NCI-H2029 (cell line): ENCODE measurements around the gene PABPC3.
A peak's percentile ranks its signal among the peaks of the same experiment; 100 is the strongest.

ENCODE experiments used
- DNase-seq: peaks from one replicate; lab custom pipeline; 2025; lab: John Stamatoyannopoulos, UW

PABPC3 gene

DNA sequence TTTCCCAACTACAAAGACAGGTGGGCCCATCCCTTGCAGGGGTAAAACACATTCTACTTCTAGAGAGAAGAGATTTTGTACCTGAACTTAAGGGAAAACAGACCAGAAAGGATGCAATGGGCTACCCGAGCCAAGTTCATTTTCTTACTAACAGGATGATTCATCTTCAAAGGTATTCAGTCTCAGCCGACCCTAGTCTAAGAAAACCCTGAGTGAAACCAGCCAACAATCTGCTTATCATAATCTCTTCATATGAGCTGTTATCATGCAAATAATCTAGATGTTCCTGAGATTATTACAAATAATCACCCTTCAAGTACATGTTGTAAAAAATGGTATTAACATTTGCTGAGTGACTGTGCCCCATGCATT, 15.6 kb downstream of the PABPC3 start:
- DNase-seq: no peak

DNA sequence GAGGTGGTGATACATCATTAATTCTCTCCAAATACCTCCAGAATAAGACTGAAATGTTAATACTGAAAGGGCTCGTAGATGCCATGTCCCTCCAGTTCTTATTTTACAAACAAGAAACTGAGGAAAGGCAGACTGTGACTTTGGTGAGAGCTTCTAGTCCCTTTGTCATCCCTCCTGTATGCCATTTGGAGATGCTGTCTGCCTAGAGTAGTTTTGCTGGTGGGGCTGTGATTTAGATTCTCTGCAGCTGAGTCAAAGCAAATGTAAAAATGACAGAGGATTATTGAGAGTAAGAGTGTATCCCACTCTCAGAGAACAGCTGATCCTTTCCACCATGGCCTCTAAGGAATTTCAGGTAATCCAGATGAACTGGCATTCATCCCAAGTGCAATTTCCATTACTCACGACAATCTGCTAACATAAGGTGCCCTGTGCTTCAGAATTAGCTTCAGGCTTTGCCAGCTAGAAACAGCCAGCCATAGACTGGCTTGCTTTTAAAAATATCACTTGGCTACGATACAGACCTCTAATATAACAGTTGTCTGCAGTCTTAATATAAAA, 16.8 kb downstream of the PABPC3 start:
- no peak for DNase-seq

DNA sequence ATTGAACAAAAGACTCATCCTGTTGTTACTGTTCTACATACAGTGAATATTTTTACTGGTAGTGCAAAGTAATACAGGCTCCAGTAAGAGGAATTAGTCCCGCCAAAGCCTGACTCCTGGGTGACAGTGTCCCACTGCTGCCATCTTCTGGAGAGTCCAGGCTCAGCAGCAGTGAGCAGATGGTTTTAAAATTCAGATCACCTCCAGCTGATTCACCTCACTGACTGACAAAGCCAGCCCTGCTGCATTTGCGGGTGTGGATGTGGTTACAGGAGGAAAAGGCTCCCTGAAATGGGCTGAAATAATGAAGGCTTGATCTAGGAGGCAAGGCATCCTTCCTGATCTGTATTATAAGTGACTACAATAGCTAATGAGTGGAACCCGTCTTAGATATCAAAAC, 18.3 kb downstream of the PABPC3 start:
- peak; percentile 9 for DNase-seq

DNA sequence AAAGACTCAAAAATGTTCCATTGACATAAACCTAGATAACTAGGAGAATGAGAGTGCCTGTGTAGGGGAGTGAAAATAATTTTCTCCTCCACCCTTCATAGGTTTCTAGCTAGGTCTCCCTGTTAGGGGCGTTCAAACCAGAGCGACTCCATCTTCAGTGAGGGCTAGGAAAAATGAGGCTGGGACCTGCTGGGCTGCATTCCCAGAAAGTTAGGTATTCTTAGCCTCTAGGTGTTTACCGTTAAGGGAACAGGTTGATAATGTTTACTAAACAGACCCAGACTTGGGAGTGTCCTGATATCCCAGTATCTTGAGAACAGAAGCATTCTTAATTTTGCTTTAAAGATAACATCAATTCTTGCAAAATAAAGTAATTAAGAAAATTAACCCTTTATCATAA, 20.1 kb downstream of the PABPC3 start:
- no peak for DNase-seq

DNA sequence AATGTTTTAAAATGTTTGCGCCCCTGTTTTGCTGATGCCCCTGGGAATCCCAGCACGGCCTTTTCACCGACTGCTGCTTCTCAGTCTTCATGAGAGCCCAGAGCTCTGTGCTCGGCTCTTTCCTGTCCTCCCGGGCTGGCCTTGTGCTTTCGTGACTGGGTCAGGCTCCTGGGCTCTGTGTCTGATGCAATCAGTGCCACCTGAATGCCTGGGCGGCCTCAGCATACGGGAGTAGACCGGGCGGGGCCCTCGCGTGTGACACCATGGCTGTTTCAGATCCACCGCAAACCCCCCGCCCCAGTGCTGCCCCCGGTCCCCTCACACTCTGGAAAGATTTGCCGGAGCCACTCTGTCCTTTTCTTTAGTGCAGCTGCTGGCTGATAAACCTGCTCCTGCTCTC, 21.4 kb downstream of the PABPC3 start:
- DNase-seq: no peak

DNA sequence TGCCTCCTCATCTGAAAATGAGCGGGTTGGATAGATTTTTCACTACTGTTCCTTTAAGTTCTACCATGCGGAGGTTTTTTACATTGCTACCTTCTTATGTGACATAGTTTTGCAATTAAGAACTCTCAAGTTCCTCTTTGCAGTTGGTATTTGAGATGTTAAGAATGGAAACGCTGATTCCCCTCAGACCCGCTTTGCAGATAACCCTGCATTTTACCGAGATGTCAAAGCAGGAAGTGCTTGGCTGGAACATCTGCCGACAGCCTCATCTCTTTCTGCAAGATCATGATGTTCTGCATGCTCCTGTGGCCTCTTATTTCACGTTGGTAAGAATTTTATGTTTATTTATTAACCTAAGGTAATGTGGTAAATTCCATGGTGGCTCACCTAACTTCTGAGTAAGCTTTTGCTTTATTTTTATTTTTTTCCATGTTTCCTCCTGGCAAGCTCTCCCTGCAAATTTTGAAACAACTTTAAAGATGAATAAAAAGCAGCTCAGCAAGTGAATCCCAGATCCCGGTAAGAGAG, 22.5 kb downstream of the PABPC3 start:
- DNase-seq: no peak

DNA sequence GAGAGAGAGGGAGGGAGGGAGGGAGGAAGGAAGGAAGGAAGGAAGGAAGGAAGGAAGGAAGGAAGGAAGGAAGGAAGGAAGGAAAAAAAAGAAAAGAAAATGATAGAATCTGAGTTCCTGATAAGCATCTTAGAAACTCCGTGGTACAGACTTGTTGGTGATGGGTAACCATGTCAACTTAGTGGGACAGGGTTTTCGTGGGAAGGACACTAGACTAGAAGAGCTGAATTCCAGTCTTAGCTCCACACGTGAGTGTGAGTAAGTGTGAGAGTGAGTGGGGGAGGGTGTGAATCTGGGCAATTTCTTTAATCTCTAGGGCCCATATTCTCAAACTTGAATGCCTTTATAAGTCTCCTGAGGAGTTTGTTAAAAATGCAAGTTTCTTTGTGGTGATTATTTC, 35.0 kb downstream of the PABPC3 start:
- no peak for DNase-seq

DNA sequence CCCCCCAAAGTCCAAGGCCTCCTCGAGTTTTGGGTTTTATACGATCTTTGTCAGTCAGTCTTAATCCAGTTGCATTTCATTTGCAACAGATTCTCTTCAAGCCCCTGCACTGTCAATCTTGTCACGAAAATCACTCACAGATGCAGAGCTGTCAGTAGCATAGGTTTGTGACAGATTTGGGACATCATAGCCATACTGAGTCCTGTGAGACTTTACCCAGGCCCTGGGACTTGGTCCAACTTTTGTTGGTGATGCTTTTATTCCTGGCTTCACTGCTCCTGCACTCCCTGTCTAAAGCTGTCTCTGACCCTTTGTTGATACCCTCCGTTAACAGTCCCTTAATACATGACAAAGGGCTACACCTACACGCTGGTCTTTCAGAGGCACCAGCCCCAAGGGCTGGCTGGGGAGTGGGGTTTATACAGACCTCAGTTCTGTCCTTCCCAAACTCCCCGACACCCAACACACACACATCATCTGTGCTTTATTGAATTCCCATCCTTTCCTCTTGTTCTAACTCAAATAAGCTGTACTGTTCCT, 36.0 kb downstream of the PABPC3 start:
- DNase-seq: no peak

DNA sequence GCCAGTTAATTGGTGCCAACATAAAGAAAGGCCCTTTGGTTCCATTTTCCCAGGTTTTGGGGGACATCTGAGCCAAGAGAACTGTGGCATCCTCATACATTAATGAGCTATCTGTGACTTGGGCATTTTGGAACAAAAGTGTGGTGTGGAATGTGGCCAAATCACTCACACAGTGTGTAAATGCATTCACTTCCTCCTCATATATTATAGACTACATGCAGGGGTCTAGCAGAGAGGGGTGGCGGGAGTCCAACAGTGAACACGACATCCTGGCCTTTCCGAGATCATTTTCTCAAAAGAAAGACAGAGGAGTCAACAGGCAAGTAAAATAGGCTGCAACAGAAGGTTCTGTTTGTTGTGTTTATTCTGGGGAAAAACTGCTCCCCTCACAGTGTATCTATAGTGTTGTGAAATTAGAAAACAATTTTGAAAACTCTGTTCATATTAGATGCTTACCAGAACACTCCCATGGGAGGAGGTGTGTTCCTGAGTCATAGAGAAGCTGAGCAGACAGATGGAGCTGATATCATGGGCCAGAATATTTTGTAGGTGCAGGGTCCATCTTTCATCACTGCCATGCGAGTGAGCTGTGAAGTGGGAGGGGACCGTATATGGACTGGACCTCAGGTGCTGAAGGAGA, 36.9 kb downstream of the PABPC3 start:
- no peak for DNase-seq

DNA sequence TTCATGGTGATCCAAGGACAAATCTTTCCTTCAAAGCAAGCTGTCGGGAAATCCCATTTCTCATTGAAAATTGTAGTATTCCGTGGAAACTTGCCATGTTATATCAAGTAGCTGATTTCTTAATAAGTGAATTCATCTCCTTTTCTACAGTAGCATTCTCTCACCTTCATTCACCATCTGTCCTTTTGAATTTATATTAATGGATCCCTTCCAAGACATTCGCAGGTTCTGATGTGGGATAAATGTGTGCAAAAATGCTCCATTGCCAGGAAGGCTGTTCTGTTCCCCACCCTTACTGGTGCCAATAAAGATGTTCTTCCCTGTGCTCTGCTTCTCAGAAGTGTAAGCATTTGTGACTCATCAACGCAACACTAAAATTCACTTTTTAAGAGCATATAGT, 40.0 kb downstream of the PABPC3 start:
- no peak for DNase-seq

DNA sequence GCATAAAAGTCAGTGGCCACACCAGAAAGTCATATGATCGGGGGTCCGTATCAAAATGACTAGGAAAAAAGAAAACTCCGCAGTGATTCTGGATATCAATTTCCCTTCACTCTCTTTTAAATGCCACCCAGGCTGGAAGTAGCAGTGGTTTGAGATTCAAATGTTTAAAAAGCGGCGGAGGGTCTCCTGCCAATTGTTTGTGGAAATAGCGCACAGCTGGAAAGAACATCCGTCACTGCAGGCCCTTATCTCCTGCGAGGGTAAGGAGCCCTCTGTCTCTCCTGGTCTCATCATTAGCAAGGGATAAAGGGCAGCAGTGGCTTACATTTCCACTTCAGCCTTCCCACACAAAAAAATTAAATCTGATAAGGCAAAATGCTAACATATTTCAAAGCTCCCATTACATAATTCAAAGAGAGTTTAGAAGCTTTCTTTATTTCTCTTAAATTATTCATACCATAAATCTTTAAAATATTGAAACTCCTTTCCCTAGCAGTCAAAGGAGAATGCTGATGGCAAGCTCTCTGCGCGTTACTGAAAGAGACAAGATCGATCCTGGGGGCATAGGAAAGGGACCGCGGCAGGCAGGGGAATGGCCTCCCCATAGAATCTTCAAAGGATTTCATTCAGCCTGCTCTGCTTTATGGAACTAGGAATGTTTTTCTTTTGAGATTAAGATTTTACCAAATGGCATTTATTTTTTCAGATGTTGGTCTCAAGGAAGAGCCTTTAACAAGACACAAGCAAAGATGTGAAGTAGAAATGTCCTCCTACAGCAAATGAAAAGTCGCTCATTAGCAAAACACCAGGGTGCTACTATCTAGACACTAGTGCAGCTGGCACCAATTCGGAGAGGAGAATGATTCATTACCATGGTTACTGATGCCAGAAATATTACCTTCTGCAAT, 41.2 kb downstream of the PABPC3 start:
- no peak for DNase-seq

DNA sequence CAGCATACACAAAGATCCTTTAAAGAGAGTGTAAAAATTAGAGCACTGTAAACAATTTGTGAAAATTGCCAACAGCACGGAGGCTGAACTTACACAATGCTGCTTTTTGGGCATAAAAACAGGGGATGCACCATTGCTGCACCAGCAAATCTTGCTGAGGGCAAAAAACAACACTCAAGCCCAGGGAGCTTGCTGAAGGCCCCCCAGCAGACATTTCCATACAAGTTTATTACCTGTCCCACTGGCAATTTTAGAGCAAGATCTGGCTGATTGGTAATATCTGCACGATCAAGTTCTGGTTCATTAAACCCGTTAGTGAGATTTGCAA, 41.8 kb downstream of the PABPC3 start:
- no peak for DNase-seq

DNA sequence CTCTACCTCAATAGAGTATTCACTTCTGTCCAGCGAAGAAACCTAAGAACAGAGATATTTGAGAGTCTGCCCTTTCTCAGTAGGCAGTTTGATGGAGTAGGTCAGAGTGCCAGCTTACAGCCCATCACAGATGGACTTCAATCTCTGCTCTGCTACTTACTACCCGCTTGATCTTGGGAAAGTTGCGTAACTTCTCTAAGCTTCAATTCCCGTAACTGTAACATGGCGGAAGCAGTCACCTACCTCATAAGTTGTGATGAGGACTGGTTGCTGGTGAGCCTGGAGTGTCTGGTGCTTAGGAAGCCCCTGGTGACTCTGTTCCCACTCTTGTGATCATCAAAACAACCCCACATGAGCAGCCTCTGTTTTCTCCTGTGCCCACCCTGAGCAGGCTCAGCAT, 45.1 kb downstream of the PABPC3 start:
- DNase-seq: no peak

DNA sequence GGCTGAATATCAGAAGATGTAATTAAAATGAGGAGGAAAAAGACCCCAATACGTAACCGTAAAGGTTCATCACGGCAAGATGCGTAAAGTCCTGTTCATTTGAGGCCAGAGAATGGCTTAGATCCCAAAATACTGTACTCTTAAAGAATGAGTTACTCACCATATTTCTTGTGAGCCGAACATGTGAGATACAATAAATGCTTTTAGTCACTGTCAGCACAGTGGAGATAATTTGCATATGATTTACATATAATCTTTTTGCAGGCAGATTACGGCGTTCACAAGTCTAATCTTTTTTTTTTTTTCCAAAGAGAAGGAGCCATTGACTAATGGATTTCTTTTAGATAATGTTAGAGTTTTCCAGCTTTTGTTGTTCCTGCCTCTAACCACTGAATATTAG, 47.8 kb downstream of the PABPC3 start:
- DNase-seq: no peak

DNA sequence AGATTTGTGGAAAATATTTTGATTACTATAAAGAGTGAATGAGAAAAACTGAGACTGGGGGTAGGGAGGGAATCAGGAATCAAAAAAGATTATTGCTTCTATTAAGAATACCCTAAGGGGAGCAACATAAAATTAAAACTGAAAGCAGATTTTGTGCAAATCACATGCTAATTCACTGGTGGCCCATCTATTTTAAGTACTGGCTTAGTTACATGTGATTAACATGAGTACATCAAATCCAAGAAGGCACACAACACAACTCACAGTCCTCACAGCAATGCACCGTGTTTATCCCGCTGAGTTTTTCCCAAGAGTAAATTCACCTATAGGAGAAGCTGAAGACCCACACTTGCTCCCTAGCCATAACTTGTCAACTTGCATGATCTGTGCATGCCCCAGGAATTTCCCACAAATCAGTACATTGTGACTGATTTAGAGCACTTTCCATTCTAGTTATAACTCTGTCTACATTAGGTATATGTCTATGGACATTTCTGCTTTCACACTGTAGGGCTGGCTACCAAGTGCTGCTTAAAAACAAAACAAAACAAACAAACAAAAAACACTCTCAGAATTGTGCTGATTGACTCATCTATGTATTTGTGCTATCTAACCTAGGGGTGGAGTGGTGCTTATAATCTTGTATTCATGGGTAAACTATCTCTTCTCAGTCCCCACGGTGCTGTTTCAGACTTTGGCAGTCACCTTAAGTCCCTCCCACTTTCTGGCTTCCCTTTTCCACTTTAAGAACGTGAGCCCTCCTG, 51.9 kb downstream of the PABPC3 start:
- DNase-seq: no peak

DNA sequence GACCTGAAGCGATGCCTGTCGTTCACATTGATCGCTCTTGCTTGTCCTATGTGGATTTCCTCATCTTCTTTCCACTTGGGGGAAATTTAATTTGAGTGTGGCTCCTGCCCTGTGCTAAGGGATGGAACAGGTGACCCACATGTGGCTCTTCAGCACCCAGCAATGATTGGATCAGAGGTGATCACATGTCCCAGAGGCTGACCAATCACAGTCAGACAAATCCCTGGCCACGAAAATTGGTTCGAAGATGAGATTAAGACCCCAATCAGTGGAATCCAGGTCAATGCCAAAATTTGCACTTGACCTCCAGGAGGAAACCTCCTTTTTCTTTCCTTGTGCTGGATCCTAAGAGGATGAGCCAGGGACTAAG, 52.5 kb downstream of the PABPC3 start:
- DNase-seq: no peak
